ENCODE measurements around the gene RBMS3.
"Not testable (repeated sequence)": the region's sequence is repeated elsewhere in the genome, so short reads cannot be mapped to it uniquely, and the experiment has no call there.

Gene RBMS3

GRCh38 chr3:29440413-29441305, 159.8 kb downstream of the RBMS3 start:
- peak; percentile 16 for DNase-seq

GRCh38 chr3:29441422-29441821, 160.6 kb downstream of the RBMS3 start:
- DNase-seq: no peak

- no peak for DNase-seq
These were observed 167.2 kb downstream of the RBMS3 start for GRCh38 chr3:29447946-29448627.

GRCh38 chr3:29451920-29452319, 171.0 kb downstream of the RBMS3 start:
- no peak for DNase-seq

GRCh38 chr3:29452934-29453283, 172.0 kb downstream of the RBMS3 start:
- no peak for DNase-seq

- DNase-seq: peak; percentile 6
These were observed 172.6 kb downstream of the RBMS3 start for GRCh38 chr3:29453284-29454001.

- no peak for DNase-seq
These were observed 173.3 kb downstream of the RBMS3 start for GRCh38 chr3:29454161-29454611.

GRCh38 chr3:29456901-29457300, 176.0 kb downstream of the RBMS3 start:
- no peak for DNase-seq

GRCh38 chr3:29463304-29463703, 182.4 kb downstream of the RBMS3 start:
- DNase-seq: no peak

GRCh38 chr3:29465836-29466235, 185.0 kb downstream of the RBMS3 start:
- no peak for DNase-seq

GRCh38 chr3:29466442-29466841, 185.6 kb downstream of the RBMS3 start:
- no peak for DNase-seq

GRCh38 chr3:29468187-29468586, 187.3 kb downstream of the RBMS3 start:
- no peak for DNase-seq

- not testable (repeated sequence) for DNase-seq
These were observed 192.8 kb downstream of the RBMS3 start for GRCh38 chr3:29473481-29474170.

- no peak for DNase-seq
These were observed 194.5 kb downstream of the RBMS3 start for GRCh38 chr3:29475305-29475840.

GRCh38 chr3:29475854-29476253, 195.0 kb downstream of the RBMS3 start:
- DNase-seq: no peak

- DNase-seq: no peak
These were observed 197.7 kb downstream of the RBMS3 start for GRCh38 chr3:29478611-29479010.

- no peak for DNase-seq
These were observed 200.4 kb downstream of the RBMS3 start for GRCh38 chr3:29481249-29481648.

- DNase-seq: no peak
These were observed 201.3 kb downstream of the RBMS3 start for GRCh38 chr3:29481969-29482767.

- DNase-seq: no peak
These were observed 203.8 kb downstream of the RBMS3 start for GRCh38 chr3:29484633-29485032.

- no peak for DNase-seq
These were observed 205.2 kb downstream of the RBMS3 start for GRCh38 chr3:29486096-29486495.

GRCh38 chr3:29486917-29487316, 206.0 kb downstream of the RBMS3 start:
- no peak for DNase-seq

GRCh38 chr3:29488922-29489321, 208.1 kb downstream of the RBMS3 start:
- DNase-seq: no peak

All from SHP77 treated with DMSO at 0.1 percent for 48 hours (cell line).